Activated CD4-positive, alpha-beta T cell treated with anti-CD3 and anti-CD28 coated beads, Interleukin-10, Interleukin-2, amounts not matched to agents 100 ng/mL and 50 ng/mL, durations not matched to agents 16 hours and 8 hours (primary cell): ENCODE measurements around the gene APOF.
"Not testable (repeated sequence)": the region's sequence is repeated elsewhere in the genome, so short reads cannot be mapped to it uniquely, and the experiment has no call there.

Experiments used
- DNase-seq: peaks from one replicate; pipeline ENCODE4 v3.0.0-alpha.2; 2020

Gene APOF

GRCh38 chr12:56362130-56363059 lies at the start of gene APOF:
APOF (minus strand) TSS chr12:56362857; CDS start chr12:56362745, 112 bp downstream.
- no peak for DNase-seq

DNA sequence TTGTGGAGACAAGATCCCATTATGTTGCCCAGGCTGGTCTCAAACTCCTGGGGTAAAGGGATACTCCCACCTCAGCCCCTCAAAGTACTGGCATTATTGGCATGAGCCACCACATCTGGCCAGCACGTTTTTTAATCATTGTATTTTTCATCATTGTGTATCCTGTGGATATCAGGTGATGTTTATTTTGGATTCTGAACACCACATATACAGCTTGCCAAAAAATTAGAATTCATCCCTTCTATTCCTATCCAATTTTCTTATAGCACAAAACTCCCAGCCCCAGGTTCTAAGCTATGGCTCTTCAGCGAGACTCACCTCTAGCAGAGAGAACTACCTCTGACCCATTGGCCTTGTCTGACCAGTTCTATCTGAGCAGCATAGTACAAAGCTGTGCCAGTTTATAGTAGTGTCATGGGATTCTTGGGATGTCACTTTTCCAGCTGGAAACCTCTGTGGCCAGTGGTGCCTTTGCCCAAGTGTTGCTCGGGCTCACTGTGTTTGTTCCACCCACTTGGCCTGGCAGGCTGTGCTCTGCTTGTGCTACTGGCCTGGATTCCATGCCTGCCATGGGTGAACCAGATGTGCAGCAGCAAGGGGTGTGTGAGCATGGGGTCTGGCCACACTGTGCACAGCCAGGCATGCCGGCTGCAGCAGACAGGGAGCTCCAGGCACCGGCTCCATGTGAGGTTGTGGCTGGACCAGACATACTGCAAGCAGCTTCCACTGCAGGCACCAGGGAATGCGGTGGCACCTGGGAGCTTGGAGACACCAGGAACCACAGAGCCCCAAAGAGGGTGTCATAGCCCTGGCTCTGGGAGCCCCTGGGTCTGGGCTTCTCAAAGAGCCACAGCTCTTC lies 49.4 kb upstream of the APOF start:
- no peak for DNase-seq

GRCh38 chr12:56410768-56411167 lies 48.1 kb upstream of the APOF start:
- DNase-seq, result no peak

- no peak for DNase-seq
These were observed 46.3 kb upstream of the APOF start for GRCh38 chr12:56408799-56409417.

- DNase-seq, result not testable (repeated sequence)
These were observed 41.6 kb upstream of the APOF start for GRCh38 chr12:56404227-56404626.

- DNase-seq, result not testable (repeated sequence)
These were observed 39.0 kb upstream of the APOF start for GRCh38 chr12:56401612-56402011.

GRCh38 chr12:56401125-56401524 lies 38.5 kb upstream of the APOF start:
- DNase-seq, result not testable (repeated sequence)

DNA sequence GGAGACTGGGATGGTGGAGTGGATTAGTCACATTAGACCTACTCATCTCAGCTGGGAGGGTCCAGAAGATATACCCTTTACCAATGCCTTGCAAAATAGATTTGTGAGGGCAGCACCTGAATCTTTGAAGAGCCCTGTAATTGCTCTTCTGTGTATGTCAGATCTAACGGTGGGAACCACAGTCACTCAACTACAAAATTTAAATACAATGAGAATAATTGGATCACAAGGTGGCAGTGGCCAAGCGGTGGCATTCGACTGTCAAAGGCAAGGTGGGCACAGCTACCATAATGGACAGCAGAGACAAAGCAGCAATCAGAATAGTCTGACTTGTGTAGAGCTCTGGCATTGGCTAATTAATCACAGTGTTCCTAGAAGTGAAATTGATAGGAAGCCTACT lies 36.8 kb upstream of the APOF start:
- not testable (repeated sequence) for DNase-seq

DNA sequence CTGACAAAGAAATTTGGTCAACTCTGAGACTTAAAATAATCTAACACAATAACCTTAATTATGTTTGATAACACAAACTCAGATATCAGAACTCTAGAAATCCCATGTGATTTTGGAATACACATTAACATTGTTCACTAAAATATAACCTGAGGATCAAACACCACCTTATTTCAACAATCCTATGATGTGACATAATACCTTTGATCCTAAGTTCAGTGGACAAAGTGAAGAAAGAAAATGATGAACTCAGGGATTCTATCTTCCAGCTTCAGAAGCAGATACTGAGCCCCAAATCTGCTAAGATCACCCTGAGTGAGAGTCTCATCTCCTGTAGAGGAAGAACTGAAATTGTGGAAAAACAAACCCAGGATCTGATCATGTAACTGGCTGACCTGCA lies 35.7 kb upstream of the APOF start:
- no peak for DNase-seq

DNA sequence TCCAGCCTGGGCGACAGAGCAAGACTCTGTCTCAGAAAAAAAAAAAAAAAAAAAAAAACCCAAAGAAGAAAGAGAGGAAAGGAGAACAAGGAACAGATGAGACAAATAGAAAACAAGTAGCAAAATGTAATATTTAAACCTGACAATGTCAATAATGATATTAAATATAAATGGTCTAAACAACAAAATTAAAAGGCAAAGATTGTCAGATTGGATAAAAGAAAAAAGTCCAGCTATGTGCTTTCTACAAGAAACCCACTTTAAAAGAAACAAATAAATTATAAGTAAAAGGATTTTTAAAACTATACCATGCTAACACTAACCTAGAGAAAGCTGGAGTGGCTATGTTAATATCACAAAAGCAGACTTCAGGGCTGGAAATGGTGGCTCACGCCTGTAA lies 29.7 kb upstream of the APOF start:
- DNase-seq, result no peak

DNA sequence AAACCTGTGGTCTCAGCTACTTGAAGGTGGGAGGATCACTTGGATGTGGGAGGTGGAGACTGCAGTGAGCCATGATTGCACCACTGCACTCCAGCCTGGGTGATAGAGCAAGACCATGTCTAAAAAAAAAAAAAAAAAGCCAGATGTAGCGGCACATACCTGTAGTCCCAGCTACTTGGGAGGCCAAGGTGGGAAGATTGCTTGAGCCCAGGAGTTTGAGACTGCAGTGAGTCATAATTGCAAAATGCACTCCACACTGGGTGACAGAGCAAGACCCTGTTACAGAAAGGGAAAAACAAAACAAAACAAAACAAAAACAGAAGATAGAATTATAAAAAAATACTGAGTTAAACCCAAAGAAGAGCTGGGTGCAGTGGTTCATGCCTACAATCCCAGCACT lies 29.1 kb upstream of the APOF start:
- no peak for DNase-seq

GRCh38 chr12:56389412-56389811 lies 26.8 kb upstream of the APOF start:
- no peak for DNase-seq

GRCh38 chr12:56387152-56387736 lies 24.6 kb upstream of the APOF start:
- no peak for DNase-seq

GRCh38 chr12:56385873-56386272 lies 23.2 kb upstream of the APOF start:
- no peak for DNase-seq

DNA sequence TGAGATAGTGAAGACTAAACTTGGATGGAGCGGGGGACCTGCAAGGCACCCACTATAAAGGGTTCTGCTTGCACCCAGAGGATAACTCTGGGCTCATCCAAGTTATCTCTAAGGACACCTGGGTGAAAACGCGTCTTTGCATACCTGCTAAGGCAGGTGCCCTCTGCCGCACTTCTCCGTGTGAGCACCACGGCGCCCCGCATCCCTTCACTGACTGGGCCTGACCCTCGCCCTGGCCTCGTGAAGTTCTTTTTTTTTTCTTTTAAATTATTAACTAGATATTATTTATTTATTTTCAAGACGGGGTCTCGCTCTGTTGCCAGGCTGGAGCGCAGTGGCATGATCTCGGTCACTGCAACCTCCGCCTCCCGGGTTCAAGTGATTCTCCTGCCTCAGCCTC lies 20.0 kb upstream of the APOF start:
- DNase-seq, result no peak

GRCh38 chr12:56377989-56378316 lies 15.3 kb upstream of the APOF start:
- no peak for DNase-seq

- peak; percentile 25 for DNase-seq
These were observed 14.8 kb upstream of the APOF start for GRCh38 chr12:56377310-56377988.

DNA sequence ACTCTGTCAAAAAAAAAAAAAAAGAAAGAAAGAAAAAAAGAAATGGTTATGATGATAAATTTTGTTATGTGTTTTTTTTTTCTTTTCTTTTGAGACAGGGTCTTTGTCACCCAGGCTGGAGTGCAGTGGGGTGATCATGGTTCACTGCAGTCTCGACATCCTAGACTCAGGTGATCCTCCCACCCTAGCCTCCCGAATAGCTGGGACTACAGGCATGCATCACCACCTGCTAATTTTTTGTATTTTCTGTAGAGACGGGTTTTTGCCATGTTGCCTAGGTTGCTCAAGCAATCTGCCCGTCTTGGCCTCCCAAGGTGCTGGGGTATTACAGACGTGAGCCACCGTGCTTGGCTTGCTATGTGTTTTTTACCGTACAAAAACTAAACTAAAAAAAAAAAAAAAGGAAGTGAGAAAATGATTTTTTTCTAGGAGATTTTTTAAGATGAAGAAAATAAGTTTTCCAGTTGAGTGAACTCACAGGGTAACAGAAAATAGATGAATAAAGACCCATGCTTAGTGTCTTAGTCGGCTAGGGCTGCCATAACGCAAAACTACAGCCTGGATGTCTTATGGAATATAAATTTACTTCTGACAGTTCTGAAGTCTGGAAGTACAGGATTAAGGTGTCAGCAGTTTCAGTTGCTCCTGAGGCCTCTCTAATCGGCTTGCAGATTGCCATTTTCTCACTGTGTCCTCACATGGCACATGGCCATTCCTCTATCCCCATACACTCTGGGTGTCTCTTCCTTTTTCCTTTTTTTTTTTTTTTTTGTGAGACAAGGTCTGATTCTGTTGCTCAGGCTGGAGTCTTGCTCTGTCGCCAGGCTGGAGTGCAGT lies 13.2 kb upstream of the APOF start:
- no peak for DNase-seq

DNA sequence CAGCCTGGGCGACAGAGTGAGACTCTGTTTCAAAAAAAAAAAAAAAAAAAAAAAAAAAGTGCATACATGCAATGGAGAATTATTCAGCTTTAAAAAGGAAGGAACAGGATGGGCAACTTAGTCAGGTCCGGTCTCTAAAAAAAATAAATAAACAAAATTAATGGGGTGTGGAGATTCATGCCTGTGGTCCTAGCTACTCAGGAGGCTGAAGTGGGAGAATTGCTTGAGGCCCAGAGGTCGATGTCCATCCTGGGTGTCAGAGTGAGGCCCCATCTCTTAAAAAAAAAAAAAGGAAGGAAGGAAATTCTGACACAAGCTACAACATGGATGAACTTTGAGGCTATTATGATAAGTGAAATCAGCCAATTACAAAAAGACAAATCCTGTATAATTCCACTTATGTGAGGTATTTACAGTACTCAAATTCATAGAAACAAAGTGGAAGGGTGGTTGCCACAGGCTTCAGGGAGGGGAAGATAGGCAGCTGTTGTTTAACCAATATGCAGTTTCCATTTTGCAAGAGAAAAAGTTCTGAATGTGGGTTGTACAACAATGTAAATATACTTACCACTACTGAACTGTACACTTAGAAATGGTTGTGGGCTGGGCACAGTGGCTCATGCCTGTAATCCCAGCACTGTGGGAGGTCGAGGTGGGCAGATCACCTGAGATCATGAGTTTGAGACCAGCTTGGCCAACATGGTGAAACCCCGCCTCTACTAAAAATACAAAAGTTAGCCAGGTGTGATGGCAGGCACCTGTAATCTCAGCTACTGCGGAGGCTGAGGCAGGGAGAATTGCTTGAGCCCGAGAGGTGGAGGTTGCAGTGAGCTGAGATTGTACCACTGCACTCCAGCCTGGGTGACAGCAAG lies 12.3 kb upstream of the APOF start:
- no peak for DNase-seq

- no peak for DNase-seq
These were observed 10.9 kb upstream of the APOF start for GRCh38 chr12:56373515-56373914.

- DNase-seq, result no peak
These were observed 4.3 kb upstream of the APOF start for GRCh38 chr12:56366948-56367347.
